Measurements from ENCODE around the gene LDB3. TPM values are rescaled to one million over a fixed set of nuclear protein-coding genes. Genes with fewer than 3 reads are reported as not detected.

Gene LDB3
- total RNA-seq, 2 donors from 2014 or later, result 0.11 to 0.35 TPM

- Histone ChIP-seq H3K27me3 (ENCODE audit: control insufficient read depth, insufficient read depth, low read length, poor library complexity, severe bottlenecking) (no peaks in the 10 kb centered on the region), H3K9me3 (ENCODE audit: control insufficient read depth, low read length) (no peaks in the 10 kb centered on the region), H3K27ac (ENCODE audit: low read depth, low read length) (no peak overlapping the region), H3K4me1 (ENCODE audit: control insufficient read depth, insufficient read depth, low read length) (no peaks in the 10 kb centered on the region), H3K4me3 (ENCODE audit: low read length) (peak overlapping the region; percentile 100), H3K36me3 (ENCODE audit: control insufficient read depth, insufficient read depth, low read length) (peaks cover 4% of the 10 kb centered on the region), H3K9ac (ENCODE audit: extremely low read depth, low read length, poor library complexity, severe bottlenecking) (peak overlapping the region; percentile 92)
- peaks cover 33% of the 10 kb centered on the region for H3K4me1 Mint-ChIP-seq
- peaks cover 1% of the 10 kb centered on the region for H3K36me3 Mint-ChIP-seq (ENCODE audit: low read depth)
- H3K4me3 Mint-ChIP-seq, result peak overlapping the region; percentile 93
- peak overlapping the region; percentile 97 for H3K27ac Mint-ChIP-seq
- DNase-seq, result no peak
- no peaks in the 10 kb centered on the region for H3K9me3 Mint-ChIP-seq
- no peaks in the 10 kb centered on the region for H3K27me3 Mint-ChIP-seq (ENCODE audit: insufficient read depth)
- no peak for TF ChIP-seq CTCF (conservative IDR thresholded peaks at IDR 0.05)
- WGBS, 2 experiments (ENCODE audit: insufficient coverage in 1 of 2, insufficient read length in 1 of 2), result 2 to 4% methylated on average over 4 to 6 of the region's 9 CpGs
These were observed 90.1 kb downstream of the LDB3 start for GRCh38 chr10:86758189-86759072.

DNA sequence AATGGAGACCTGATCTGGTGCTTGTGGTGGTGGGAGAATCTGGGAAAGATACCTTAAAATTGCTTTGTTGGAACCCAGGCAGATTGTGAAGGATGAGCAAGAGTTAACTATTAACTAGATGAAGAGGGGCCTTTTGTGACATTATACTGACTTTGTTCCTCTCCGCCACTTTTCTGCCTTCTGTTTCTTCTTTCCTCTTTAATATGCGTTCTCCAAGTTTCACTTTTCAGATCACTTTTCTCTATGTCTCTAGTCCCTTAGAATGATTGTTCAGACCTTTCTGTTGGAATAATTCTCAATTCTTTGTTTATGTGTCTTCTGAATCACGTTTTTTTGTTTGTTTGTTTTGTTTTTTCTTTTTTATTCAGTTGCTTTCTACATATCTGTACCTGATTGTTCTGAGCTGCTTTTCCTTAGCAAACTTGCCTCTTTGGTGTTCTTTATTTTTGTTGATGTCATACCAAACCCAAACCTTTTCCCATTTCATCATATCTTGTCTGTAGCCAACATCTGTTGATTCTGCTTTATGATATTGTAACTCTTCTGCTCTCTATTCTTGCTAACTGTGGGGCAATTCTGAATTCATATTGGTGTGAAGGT, 90.9 kb downstream of the LDB3 start:
- Mint-ChIP-seq H3K9me3 (no peaks in the 10 kb centered on the region), H3K4me1 (peaks cover 26% of the 10 kb centered on the region), H3K4me3 (peak overlapping the region; percentile 93), H3K36me3 (ENCODE audit: low read depth) (peaks cover 1% of the 10 kb centered on the region), H3K27ac (peak overlapping the region; percentile 9), H3K27me3 (ENCODE audit: insufficient read depth) (no peaks in the 10 kb centered on the region)
- Histone ChIP-seq H3K4me1 (ENCODE audit: control insufficient read depth, insufficient read depth, low read length) (no peaks in the 10 kb centered on the region), H3K9ac (ENCODE audit: extremely low read depth, low read length, poor library complexity, severe bottlenecking) (peak overlapping the region; percentile 4), H3K9me3 (ENCODE audit: control insufficient read depth, low read length) (no peaks in the 10 kb centered on the region), H3K4me3 (ENCODE audit: low read length) (peak overlapping the region; percentile 100), H3K27ac (ENCODE audit: low read depth, low read length) (no peak overlapping the region), H3K36me3 (ENCODE audit: control insufficient read depth, insufficient read depth, low read length) (peaks cover 4% of the 10 kb centered on the region), H3K27me3 (ENCODE audit: control insufficient read depth, insufficient read depth, low read length, poor library complexity, severe bottlenecking) (no peaks in the 10 kb centered on the region)
- TF ChIP-seq CTCF (conservative IDR thresholded peaks at IDR 0.05), result no peak
- no peak for DNase-seq
- 10 to 20% methylated on average over 1 to 3 of the region's 3 CpGs for WGBS, 2 experiments (ENCODE audit: insufficient coverage in 1 of 2, insufficient read length in 1 of 2)

DNA sequence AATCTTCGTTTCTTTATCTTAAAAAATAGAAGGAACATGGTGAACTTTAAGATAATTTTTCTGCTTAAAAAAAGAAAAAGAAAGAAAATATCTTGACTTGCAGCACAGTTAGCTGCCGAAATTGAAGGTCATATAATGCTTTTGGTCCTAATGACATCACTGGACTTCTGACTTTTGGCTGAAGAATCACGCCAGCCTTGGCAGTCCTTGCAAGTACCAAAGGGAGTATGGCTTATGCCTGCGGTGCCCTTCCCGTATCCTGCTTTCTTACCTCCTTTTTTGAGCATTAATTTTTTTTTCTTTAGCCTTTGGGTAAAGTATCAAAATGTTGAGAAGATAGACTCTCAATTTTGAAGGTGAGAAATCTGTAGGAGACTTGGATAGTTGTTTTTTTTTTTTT, 95.1 kb downstream of the LDB3 start:
- H3K27ac Mint-ChIP-seq, result no peak overlapping the region
- no peak overlapping the region for H3K27ac ChIP-seq (ENCODE audit: low read depth, low read length)
- no peak for DNase-seq
- peaks cover 4% of the 10 kb centered on the region for H3K36me3 ChIP-seq (ENCODE audit: control insufficient read depth, insufficient read depth, low read length)
- H3K4me1 ChIP-seq (ENCODE audit: control insufficient read depth, insufficient read depth, low read length), result no peaks in the 10 kb centered on the region
- H3K4me3 ChIP-seq (ENCODE audit: low read length), result no peak overlapping the region
- H3K27me3 Mint-ChIP-seq (ENCODE audit: insufficient read depth), result no peaks in the 10 kb centered on the region
- 95 to 98% methylated on average over 2 to 5 of the region's 5 CpGs for WGBS, 2 experiments (ENCODE audit: insufficient coverage in 1 of 2, insufficient read length in 1 of 2)
- H3K36me3 Mint-ChIP-seq (ENCODE audit: low read depth), result peaks cover 4% of the 10 kb centered on the region
- no peaks in the 10 kb centered on the region for H3K9me3 Mint-ChIP-seq
- H3K9ac ChIP-seq (ENCODE audit: extremely low read depth, low read length, poor library complexity, severe bottlenecking), result no peak overlapping the region
- peaks cover 37% of the 10 kb centered on the region for H3K4me1 Mint-ChIP-seq
- H3K4me3 Mint-ChIP-seq, result no peak overlapping the region
- H3K9me3 ChIP-seq (ENCODE audit: control insufficient read depth, low read length), result no peaks in the 10 kb centered on the region
- H3K27me3 ChIP-seq (ENCODE audit: control insufficient read depth, insufficient read depth, low read length, poor library complexity, severe bottlenecking), result no peaks in the 10 kb centered on the region
- no peak for TF ChIP-seq CTCF (conservative IDR thresholded peaks at IDR 0.05)
